Measurements from ENCODE around the gene SNORC.

SNORC gene

DNA sequence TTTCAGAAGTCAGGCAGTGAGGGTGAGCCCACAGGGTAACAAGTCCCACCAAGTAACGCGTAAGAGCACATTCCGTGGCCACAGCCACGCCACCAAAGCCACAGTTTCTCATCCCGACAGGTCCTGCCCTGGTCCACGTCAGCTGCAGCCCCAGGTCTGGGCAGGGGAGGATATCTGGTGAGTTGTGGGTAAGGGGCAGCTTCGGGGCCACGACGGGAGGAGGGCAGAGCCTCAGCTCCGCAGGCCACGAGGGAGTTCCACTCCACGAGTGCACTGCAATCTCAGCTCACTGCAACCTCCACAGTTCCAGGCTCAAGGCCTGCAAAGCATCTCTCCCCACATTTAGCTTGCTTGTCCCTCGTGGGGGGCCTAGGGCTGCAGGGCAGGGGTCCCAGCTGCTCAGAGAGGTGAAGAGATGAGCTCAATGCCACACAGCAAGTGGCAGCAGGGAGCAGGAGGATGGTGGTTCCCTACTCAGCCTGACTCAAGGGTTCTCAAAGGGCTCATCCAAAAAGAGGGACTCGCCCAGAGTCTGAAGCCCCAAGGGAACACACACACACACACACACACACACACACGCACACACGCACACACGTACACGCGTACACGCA, 12.5 kb downstream of the SNORC start:
- no peak for DNase-seq (ENCODE audit: low spot score)

DNA sequence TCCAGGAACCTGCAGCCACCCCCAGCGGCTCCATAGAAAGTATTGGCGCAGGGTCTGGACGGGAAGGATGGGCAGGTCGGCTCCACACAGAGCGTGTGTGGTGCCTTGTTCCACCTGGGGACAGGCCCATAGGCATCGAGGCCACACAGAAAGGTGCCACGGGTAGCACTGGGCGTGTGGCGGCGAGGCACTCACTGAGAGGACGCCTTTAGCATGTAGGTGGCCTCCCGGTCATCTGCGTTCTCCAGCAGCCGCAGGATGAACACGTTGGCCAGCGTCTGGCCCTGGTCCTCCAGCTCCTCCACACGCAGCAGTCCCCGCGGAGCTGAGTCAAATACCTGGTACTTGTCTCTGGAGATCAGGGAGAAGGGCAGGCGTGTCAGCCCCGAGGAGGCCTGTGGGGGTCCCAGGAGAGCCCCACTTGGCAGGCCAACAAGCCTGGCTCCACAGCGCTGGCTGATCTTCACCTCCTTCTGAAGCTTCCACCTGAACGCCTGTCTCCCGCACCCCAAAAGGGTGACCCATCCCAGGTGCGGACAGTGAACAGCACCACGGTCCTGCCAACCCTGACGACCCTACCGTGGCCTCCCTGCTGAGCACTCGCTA, 13.2 kb downstream of the SNORC start:
- no peak for DNase-seq (ENCODE audit: low spot score)

DNA sequence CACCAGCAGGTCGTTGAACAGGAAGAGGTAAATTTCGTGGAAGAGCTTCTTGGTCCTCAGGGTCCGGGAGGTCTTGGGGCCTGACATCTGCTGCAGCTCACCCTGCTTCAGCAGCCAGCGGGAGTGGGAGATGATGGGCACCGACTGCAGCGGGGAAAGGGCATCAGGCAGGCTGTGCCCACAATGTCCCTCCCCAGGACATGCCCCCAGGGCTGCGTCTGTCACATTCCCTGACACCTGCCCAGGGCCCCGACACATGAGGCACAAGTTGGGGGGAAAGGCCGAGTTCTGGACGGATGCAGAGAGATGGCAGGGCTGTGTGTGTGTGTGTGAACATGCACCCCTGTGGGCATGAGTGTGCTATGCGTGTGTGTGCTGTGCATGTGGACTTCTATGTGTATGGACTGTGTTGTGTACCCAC, 13.9 kb downstream of the SNORC start:
- DNase-seq (ENCODE audit: low spot score): no peak

DNA sequence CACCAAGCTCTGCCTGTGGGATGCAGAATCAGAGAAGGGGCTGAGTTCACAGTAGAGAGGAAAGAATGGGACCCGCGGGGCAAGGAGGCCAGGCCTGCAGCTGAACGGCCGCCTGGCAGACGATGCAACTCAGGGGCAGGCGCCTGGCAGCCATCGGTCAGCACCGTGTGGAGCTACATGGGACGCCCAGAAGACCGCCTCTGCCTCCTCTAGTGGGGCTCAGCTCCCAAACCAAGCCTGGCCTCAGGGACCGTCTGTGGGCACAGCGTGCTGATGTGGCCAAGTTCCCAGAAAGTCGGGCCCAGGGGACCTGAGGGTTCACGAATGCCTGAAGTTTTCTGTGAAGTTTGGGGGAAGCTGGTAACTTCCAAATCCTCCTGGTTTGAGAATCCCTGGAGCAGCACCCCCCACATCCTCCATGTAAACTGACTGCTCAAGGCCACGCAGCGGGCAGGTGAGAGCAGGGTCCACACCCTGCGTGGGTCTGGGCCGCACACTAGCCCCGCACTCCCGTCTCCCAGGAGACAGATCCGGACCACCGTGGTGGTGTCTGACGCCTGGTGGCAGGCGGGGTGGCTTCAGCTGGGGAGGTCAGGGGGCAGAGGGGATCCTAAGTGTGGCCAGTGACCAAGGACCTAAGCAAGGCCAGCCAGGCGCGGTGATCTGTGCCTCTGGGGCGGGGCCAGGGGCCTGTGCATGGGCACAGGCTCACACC, 14.6 kb downstream of the SNORC start:
- no peak for DNase-seq (ENCODE audit: low spot score)

DNA sequence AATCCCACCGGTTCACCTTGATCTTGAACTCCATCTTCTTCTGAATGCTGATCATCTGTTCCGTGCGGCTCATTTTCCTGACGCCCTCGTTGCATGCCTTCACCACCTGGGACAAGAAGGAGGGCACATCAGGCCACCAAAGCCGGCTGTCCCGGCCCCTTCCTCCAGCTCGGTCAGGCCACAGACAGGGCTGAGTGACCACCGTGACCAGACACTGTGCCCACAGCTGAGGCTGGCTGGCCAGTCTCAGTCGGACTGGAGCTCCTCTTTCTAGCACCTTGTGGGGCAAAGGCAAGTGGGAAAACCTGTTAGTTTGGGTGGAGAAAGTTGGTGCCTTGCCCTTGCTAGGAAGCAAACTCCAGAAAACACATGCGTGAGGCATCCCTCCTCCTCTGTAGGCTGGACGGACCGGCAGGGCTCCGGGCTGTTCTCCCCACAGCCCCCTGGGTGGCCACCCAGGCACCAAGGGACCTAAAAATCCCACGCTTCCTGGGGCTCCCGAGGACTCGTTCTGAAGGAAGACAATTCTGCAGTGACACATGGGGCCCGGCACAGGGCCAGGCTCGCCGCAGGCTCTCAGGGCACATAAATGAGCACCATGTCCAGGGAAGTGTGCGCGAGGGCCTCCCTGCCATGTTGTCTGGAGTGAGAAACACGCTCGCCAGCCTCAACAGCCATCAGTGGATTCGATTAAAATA, 15.3 kb downstream of the SNORC start:
- no peak for DNase-seq (ENCODE audit: low spot score)

DNA sequence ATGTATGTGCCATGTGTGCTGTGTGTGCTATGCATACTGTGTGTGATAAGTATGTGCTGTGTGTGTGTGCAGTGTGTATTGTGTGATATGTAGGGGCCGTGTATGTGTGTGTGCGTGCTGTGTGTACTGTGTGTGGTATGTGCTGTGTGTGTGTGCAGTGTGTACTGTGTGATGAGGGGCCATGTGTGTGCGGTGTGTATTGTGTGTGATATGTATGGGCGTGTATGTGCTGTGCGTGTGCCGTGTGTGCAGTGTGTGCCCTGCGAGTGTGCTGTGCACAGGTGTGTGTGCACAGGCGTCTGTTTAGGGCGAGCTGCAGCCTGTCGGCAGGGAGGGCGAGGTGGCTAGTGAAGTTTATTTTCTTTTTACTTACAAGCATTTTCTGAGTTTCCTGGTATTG, 16.1 kb downstream of the SNORC start:
- DNase-seq (ENCODE audit: low spot score): no peak

DNA sequence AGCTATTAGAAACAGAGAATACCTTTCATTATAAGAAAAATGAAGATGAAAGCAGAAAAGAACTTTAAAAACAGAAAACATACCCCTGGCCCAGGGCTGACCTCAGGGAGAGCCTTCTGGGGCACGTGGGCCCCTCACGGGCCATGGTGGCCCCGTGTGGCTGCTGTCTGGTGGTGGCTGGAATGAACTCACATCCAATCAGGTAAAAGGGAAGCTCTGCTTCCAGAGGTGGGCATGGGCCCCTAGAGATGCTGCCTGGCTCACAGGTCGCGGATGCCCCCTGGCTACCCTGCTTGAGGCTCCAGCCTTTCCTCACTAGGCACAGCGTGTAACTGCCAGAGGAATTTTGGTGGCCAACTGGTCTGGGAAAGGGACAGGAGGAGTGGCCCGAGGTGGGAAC, 16.6 kb downstream of the SNORC start:
- no peak for DNase-seq (ENCODE audit: low spot score)

DNA sequence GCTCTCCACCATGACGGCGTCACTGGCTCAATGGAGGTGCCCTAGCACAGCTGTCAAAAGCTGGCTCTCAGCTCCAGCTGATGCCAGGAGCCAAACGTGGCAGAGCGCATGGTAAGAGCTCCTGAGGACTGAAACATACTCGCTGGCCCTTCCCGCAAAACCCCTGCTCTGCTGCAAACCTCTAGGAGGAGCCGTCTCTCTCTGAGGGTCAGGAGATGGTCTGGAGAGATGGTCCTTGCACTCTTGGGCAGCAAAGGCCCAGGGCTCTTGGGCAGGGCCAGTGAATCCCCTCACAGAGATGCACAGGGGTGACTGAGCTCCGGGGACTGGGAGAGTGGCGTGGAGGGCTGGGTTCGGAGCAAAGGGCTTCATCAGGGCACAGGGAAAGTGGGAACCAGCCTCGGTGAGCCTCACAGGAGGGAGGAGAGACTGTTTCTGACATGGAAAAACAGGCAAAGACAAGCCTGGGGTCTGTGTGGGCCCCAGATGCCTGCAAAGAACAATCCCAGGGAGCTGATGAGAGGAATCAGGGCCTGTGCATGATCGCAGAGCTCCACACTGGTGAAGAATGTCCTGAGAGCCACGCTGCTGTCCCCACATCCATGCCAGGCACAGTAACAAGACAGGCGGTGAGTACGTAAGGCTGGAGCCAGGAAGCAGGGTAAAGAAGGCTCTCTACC, 17.2 kb downstream of the SNORC start:
- no peak for DNase-seq (ENCODE audit: low spot score)

DNA sequence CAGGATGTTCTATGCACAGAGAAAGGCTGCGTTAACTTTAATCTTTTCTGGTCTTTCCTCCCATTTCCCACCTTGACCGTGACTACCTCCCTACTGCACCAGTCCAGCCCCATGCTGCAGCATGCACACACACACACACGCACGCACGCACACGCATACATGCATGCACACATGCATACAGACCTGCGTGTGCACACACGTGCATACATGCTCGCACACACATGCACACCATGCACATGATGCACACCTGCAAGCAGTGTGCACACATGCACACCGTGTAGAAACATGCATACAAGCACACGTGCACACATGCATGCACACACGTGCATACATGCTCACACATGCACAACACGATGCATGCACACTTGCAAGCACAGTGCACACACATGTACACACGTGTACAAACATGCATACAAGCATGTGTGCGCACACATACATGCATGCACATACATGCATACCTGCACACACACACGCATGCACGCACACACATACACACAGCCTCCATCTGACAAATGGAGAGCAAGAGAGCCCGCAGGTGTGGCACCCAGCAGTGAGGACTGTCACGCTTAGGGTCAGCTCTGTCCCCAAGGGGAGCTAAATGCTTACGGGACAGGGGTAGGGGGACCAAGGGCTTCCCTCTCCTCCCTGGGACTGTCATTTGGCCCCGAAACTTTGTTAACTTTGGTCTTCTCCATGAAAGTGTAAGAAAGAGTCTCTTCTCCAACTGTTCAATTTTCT, 18.2 kb downstream of the SNORC start:
- DNase-seq (ENCODE audit: low spot score): no peak

DNA sequence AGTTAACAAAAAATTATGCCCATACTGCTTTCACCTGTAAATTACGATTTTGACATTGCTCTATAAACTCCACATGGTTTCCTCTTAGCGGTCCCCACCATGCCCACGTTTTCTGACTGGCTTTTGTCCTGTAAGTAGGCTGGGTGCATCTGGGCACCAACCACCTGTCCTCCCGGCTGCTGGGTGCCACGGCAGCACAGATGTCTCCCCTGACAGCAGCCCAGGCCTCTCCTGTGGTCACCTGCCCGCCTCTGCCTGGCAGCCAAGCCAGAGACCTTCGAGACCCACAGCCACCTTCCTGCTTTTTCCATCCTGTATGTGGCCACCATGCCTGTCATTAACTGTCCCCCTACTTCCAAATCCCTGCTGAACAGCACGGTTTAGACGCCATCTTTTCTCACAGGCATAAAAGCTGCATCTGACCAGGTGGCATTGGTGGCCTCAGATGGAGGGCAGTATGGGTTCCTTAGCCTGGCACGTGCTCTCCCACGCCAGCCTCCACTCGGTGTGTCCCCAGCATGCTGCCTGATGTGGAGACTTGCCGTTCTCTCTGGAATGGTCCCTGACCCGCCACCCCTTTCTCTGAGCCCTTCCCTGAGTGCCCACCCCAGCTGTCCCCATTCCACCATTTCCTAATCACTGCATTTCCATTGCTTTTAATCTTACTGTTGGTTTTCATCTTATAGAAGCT, 18.9 kb downstream of the SNORC start:
- DNase-seq (ENCODE audit: low spot score): no peak

DNA sequence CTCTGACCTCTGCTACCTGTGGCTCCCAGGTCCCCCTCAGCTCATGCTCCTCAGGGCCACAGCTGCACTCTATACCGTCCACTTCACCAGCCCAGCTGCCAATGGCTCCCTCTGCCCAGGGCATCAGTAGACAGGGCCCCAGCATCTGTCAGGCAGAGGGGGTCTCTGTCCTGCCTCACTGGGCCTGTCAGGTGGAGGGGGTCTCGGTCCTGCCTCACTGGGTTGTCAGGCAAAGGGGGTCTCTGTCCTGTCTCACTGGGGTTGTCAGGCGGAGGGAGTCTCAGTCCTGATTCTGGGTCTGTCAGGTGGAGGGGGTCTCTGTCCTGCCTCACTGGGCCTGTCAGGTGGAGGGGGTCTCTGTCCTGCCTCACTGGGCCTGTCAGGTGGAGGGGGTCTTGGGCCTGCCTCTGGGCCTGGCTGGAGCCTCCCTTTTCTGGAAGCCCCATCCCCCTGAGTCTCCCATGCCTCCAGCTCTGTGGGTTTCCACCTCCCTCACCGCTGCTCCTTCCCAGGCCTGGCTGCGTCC, 19.9 kb downstream of the SNORC start:
- DNase-seq (ENCODE audit: low spot score): no peak

DNA sequence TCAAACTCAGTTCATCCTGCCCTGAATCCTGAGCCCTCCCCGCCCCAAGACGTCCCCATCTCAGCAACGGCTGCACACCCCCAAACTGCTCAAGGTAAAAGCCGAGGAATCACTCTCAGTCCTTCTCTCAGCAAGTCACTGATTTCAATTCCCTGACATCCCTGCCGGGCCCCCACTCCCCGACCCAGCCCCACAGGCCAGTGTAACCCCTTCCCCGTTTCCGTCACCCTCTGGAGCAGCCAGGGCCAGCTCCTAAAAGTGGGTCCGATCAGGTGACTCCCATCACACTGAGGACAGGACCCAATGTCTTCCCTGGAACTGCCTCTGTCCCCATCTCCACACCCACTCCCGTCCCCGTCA, 20.5 kb downstream of the SNORC start:
- DNase-seq (ENCODE audit: low spot score): no peak

DNA sequence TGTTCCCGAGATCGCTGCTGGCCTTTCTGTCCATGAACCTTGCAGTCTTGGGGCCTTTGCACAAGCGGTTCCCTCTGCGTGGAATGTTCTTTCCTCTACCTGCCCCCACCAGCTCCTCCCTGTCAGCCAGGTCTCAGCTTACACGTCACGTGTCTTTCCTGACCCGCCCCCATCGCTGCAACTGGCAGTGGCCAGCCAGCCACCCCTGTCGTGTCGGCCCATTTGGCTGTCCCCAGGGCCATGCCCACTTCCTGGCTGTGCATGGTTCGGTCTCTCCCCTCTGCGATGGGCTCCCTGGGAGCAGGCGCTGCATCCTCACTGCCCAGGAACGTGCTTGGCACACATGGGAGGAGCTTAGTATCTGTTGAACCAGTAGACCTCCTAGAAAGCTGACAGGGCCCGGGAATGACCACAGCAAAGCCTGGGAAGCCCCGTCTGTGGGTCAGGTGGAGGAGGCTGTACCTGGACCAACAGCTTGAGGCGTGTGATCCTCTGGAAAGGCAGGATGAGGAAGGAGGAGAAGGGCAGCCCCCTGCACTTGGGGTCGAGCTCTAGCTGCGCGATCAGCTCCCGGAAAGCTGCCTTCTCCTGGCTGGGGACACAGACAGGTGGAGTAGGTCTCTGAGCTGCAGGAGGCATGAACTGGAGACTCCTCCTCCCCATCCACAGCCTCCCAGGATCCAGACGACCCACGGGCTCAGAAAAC, 21.0 kb downstream of the SNORC start:
- DNase-seq (ENCODE audit: low spot score): no peak

DNA sequence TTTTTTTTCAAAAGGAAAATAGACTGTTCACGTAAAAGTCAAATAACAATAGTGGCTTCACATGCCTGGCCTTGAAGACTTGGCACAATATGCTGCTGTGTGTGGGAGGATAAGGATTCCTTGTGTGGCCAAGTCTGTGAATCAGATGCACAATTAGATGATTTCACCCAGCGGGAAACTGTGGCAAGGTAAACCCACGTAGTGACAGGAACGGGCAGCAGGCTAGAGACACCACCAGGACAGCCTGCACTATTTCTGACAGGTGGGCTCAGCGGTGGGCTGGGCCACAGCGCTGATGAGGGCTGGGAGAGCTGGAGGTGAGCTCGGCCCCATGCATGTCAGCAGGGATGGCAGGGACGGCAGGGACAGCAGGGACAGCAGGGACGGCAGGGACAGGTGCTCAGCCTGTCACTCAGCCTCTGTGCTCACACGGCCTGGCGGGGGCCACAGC, 21.6 kb downstream of the SNORC start:
- no peak for DNase-seq (ENCODE audit: low spot score)

DNA sequence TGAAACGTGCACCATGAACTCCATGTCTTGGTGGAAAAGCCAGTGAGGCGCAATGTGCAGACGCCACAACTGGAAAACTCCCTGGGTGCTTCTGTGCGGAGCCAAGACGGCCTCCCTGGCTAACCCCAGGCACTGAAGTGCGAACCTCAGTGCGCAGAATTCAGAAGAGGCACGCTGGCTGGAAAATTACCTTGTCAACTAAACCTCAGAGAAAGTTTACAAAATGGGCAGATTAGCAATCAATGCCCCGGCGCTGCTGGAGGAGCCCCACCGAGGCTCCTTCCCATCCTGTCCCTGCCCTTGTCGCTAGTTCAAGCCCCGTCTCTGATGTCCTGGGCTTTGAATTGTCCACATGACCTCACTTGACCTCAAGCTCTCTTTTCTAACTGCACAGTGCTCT, 22.2 kb downstream of the SNORC start:
- no peak for DNase-seq (ENCODE audit: low spot score)

DNA sequence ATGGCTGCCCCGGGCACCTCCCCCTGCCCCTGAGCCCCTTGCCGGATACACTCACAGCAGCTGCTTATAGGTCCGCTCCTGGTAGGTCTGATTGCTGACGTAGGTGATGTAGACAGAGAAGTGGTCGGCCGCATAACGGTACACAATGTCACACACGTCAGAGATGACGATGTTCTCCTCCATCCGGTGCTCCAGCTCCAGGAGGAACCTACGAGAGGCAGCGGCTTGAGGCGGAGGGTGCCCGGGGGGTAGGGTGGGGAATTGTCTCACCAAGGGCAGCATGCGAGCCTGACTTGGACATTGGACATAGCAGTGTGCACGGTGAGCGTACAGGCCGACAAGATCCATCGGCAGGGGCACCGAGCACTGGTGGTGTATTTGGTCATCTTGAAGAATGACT, 22.8 kb downstream of the SNORC start:
- no peak for DNase-seq (ENCODE audit: low spot score)

DNA sequence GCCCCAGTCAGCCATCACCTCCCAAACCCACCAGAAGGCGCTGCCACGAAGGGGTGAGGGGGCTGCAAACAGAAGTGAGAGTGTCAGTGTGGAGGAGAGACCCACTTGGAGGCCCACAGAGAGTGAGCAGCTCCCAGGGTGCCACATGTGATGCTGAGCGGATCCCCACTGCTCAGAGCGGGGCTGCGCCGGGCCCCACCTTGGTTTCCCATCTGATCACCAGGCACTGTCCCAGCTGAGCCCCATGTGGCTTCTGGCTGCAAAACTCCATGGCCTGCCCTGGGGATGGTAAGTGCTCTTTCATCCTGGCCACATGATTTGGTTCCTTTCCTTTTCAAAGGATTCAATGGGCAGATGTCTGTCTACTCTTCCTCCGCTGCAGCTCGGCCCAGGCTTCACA, 23.8 kb downstream of the SNORC start:
- DNase-seq (ENCODE audit: low spot score): no peak

DNA sequence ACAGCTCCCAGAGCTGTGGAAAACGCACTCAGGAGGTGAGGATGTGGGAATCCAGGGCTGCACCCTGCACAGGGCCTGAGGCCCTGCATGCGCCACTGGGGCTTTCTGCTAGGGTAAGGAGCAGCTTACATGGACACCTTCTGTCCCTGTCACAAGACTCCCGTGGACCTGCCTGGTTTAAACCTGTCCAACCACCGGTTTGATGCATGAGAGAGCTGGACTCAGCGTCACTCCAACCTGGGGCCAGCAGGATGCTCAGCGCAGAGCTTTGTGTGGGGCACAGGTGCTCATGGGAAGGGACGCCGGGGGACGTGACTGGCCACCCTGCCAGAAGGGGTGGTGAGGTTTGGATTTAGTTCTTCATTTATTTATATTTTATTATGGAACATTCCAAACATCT, 24.2 kb downstream of the SNORC start:
- DNase-seq (ENCODE audit: low spot score): no peak

DNA sequence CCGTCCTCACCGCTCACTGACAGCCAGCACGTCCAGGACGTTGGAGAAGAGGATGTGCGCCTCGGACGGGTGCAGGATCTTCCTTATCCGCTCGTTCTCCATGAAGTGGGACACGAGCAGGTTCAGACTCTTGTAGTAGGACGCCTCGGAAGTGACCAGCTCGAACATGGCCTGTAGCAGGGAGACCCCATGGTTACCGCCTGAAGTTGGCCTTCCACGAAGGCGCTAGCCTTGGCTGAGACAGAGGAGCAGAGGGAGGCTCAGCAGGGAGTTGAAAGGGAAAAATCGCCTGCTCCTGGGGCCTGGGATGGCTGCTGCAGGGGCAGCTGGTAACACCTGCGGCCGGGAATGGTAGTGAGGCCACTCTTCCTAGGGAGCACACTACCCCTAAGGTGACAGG, 24.7 kb downstream of the SNORC start:
- DNase-seq (ENCODE audit: low spot score): no peak

DNA sequence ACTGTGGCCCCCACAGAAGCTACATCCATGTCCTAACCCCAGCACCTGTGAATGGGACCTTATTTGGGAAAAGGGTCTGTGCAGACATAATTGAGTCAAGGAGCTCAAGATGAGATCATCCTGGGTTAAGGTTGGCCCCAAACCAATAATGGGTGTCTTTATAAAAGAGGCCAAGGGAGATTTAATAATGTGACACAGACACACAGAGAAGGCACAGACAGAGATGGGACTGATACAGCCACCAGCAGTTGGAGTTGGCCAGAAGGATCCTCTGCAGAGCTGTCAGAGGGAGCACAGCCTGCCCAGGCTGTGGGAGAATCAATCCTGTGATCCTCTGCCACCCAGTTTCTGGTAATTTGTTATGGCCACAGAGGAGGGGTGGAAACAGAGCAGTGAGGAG, 26.0 kb downstream of the SNORC start:
- DNase-seq (ENCODE audit: low spot score): no peak
